Left hindlimb (tissue), 1 donor: ENCODE data around the gene KRTAP10-1.

Experiments used
- DNase-seq: peaks from one replicate; pipeline ENCODE4 v3.0.0-alpha.2; 2018

The KRTAP10-1 gene

GRCh38 chr21:44500111-44500510 lies 39.9 kb downstream of the KRTAP10-1 start:
- no peak for DNase-seq

GRCh38 chr21:44499631-44500030 lies 40.4 kb downstream of the KRTAP10-1 start:
- no peak for DNase-seq

- DNase-seq, result no peak
Observed at GRCh38 chr21:44499211-44499560, 40.8 kb downstream of the KRTAP10-1 start.

- DNase-seq, result no peak
Observed at GRCh38 chr21:44498280-44499210, 41.5 kb downstream of the KRTAP10-1 start.

GRCh38 chr21:44497703-44498126 lies 42.3 kb downstream of the KRTAP10-1 start:
- no peak for DNase-seq

- no peak for DNase-seq
Observed at GRCh38 chr21:44496564-44497550, 43.1 kb downstream of the KRTAP10-1 start.

GRCh38 chr21:44495611-44496563 lies 44.1 kb downstream of the KRTAP10-1 start:
- no peak for DNase-seq

GRCh38 chr21:44494956-44495355 lies 45.0 kb downstream of the KRTAP10-1 start:
- no peak for DNase-seq

GRCh38 chr21:44494418-44494817 lies 45.6 kb downstream of the KRTAP10-1 start:
- DNase-seq, result no peak

GRCh38 chr21:44492567-44493385 lies 47.2 kb downstream of the KRTAP10-1 start:
- no peak for DNase-seq

- no peak for DNase-seq
Observed at GRCh38 chr21:44490816-44491215, 49.2 kb downstream of the KRTAP10-1 start.

GRCh38 chr21:44490405-44490804 lies 49.6 kb downstream of the KRTAP10-1 start:
- DNase-seq, result no peak

GRCh38 chr21:44489962-44490361 lies 50.0 kb downstream of the KRTAP10-1 start:
- DNase-seq, result no peak
